Hepatocyte (in vitro differentiated cells): ENCODE results near the gene REG1B. TPM values are rescaled to one million over a fixed set of nuclear protein-coding genes. Genes with fewer than 3 reads are reported as not detected.
"Not testable (repeated sequence)": the region's sequence is repeated elsewhere in the genome, so short reads cannot be mapped to it uniquely, and the experiment has no call there.

Experiments
- DNase-seq: peaks from one replicate; pipeline ENCODE4 v3.0.0-alpha.2; 2016; ENCODE audit warnings: low spot score
- H2AFZ ChIP-seq: fragments of 200-600 bp; sonication (generic); 2 replicates; pipeline ENCODE4 v1.6.0; 2016; ENCODE audit warnings: antibody characterized with exemption, mild to moderate bottlenecking
- H3K27ac ChIP-seq: fragments of 200-600 bp; sonication (generic); 2 replicates; pipeline ENCODE4 v1.5.1; 2016; ENCODE audit warnings: mild to moderate bottlenecking
- H3K27me3 ChIP-seq: fragments of 200-600 bp; sonication (generic); 2 replicates; pipeline ENCODE4 v1.6.1; 2016
- H3K36me3 ChIP-seq: fragments of 200-600 bp; sonication (generic); replicated peaks from 2 replicates; pipeline ENCODE4 v1.5.1; 2016; ENCODE audit warnings: low read depth; ENCODE audit not compliant: insufficient read depth
- H3K4me1 ChIP-seq: fragments of 200-600 bp; sonication (generic); 2 replicates; pipeline ENCODE4 v1.5.1; 2016; ENCODE audit warnings: mild to moderate bottlenecking, moderate library complexity; ENCODE audit not compliant: insufficient read depth
- H3K4me2 ChIP-seq: fragments of 200-600 bp; sonication (generic); 2 replicates; pipeline ENCODE4 v1.6.0; 2016
- H3K4me3 ChIP-seq: fragments of 200-600 bp; sonication (generic); 2 replicates; pipeline ENCODE4 v1.5.1; 2016; ENCODE audit warnings: mild to moderate bottlenecking
- H3K79me2 ChIP-seq: fragments of 200-600 bp; sonication (generic); 2 replicates; pipeline ENCODE4 v1.6.0; 2017; ENCODE audit warnings: mild to moderate bottlenecking
- H3K9me2 ChIP-seq: fragments of 200-600 bp; sonication (generic); replicated peaks from 2 replicates; pipeline ENCODE4 v1.6.0; 2017; ENCODE audit warnings: mild to moderate bottlenecking; ENCODE audit not compliant: insufficient read depth
- H3K9me3 ChIP-seq: fragments of 200-600 bp; sonication (generic); 2 replicates; pipeline ENCODE4 v1.5.1; 2016; ENCODE audit warnings: low read depth, mild to moderate bottlenecking
- H4K20me1 ChIP-seq: fragments of 200-600 bp; sonication (generic); 2 replicates; pipeline ENCODE4 v1.6.0; 2016; ENCODE audit warnings: mild to moderate bottlenecking; ENCODE audit not compliant: insufficient read depth, poor library complexity, severe bottlenecking
- CTCF ChIP-seq: fragments of 200-600 bp; sonication (generic); IDR thresholded peaks from 2 replicates; pipeline ENCODE4 v1.5.1; 2016; ENCODE audit warnings: antibody characterized with exemption, mild to moderate bottlenecking; ENCODE audit not compliant: poor library complexity
- EZH2 ChIP-seq: fragments of 200-600 bp; sonication (generic); IDR thresholded peaks from 2 replicates; pipeline ENCODE4 v1.6.1; 2016; ENCODE audit warnings: antibody characterized with exemption, mild to moderate bottlenecking, borderline replicate concordance
- EZH2phosphoT487 ChIP-seq: fragments of 200-600 bp; sonication (generic); IDR thresholded peaks from one replicate; pipeline ENCODE4 v1.6.1; 2018; ENCODE audit warnings: antibody characterized with exemption, mild to moderate bottlenecking, low read depth, moderate library complexity; ENCODE audit not compliant: unreplicated experiment, severe bottlenecking
- WGBS: methylation state at CpG from one replicate; pipeline ENCODE4 v1.1.6; 2016; ENCODE audit warnings: low lambda C conversion rate; ENCODE audit errors: missing lambda C conversion rate; 5-methylcytosine and 5-hydroxymethylcytosine counted together
- polyA plus RNA-seq: library from polyadenylated mRNA; unstranded; fragments of >200 nt; fragmentation: Nextera tagmentation; extraction: Ambion mirVana; gene quantifications from 2 replicates; pipeline ENCODE4 v1.2.1, GENCODE V29; 2016
- total RNA-seq: library from RNA; depleted of rRNA; stranded (reverse); fragments of >200 nt; gene quantifications from 2 replicates; pipeline ENCODE4 v1.2.3, GENCODE V29; 2014

The REG1B gene
- total and polyA plus RNA-seq, 2 experiments from 2014 or later: not detected

GRCh38 chr2:79082987-79083386, 4.8 kb downstream of the REG1B start:
- Histone ChIP-seq H3K4me2 (no peak overlapping the region), H3K79me2 (no peaks in the 10 kb centered on the region), H3K27ac (no peak overlapping the region), H3K4me1 (no peaks in the 10 kb centered on the region), H3K36me3 (no peaks in the 10 kb centered on the region), H2AFZ (no peak overlapping the region), H3K9me2 (no peaks in the 10 kb centered on the region), H4K20me1 (no peaks in the 10 kb centered on the region), H3K4me3 (no peak overlapping the region), H3K27me3 (no peaks in the 10 kb centered on the region), H3K9me3 (no peaks in the 10 kb centered on the region)
- TF ChIP-seq EZH2phosphoT487 (no peak), CTCF (no peak), EZH2 (no peak)
- WGBS: 89% methylated on average over 5 of the region's 5 CpGs
- no peak for DNase-seq

- TF ChIP-seq EZH2 (no peak), CTCF (no peak), EZH2phosphoT487 (no peak)
- Histone ChIP-seq H3K9me3 (no peaks in the 10 kb centered on the region), H3K79me2 (no peaks in the 10 kb centered on the region), H3K36me3 (no peaks in the 10 kb centered on the region), H3K4me3 (no peak overlapping the region), H2AFZ (no peak overlapping the region), H4K20me1 (no peaks in the 10 kb centered on the region), H3K27me3 (no peaks in the 10 kb centered on the region), H3K9me2 (no peaks in the 10 kb centered on the region), H3K27ac (no peak overlapping the region), H3K4me2 (no peak overlapping the region), H3K4me1 (no peaks in the 10 kb centered on the region)
- whole genome bisulfite sequencing: 76% methylated on average over 2 of the region's 2 CpGs
- no peak for DNase-seq
Observed at GRCh38 chr2:79071078-79071477, 16.7 kb downstream of the REG1B start.

GRCh38 chr2:79065201-79065600, 22.6 kb downstream of the REG1B start:
- no peaks in the 10 kb centered on the region for H3K4me1 ChIP-seq
- H4K20me1 ChIP-seq: no peaks in the 10 kb centered on the region
- no peak overlapping the region for H2AFZ ChIP-seq
- no peak overlapping the region for H3K4me3 ChIP-seq
- no peak for TF ChIP-seq EZH2phosphoT487
- no peak for TF ChIP-seq EZH2
- TF ChIP-seq CTCF: no peak
- no peaks in the 10 kb centered on the region for H3K27me3 ChIP-seq
- H3K36me3 ChIP-seq: no peaks in the 10 kb centered on the region
- no peak for DNase-seq
- no peak overlapping the region for H3K27ac ChIP-seq
- 85% methylated on average over 2 of the region's 2 CpGs for WGBS
- no peaks in the 10 kb centered on the region for H3K9me2 ChIP-seq
- no peaks in the 10 kb centered on the region for H3K79me2 ChIP-seq
- no peak overlapping the region for H3K4me2 ChIP-seq
- H3K9me3 ChIP-seq: no peaks in the 10 kb centered on the region

- H3K27me3 ChIP-seq, H3K36me3 ChIP-seq, H3K4me2 ChIP-seq, H3K4me3 ChIP-seq, H3K4me1 ChIP-seq, H4K20me1 ChIP-seq, H3K79me2 ChIP-seq, H2AFZ ChIP-seq, H3K9me2 ChIP-seq, DNase-seq, H3K9me3 ChIP-seq, H3K27ac ChIP-seq: not testable (repeated sequence)
- 91% methylated on average over 5 of the region's 5 CpGs for WGBS
Observed at GRCh38 chr2:79054769-79055168, 33.0 kb downstream of the REG1B start.

- H4K20me1 ChIP-seq, H3K9me2 ChIP-seq, H3K27ac ChIP-seq, H2AFZ ChIP-seq, H3K4me2 ChIP-seq, H3K36me3 ChIP-seq, H3K4me1 ChIP-seq, DNase-seq, H3K4me3 ChIP-seq, H3K79me2 ChIP-seq, H3K27me3 ChIP-seq, H3K9me3 ChIP-seq: not testable (repeated sequence)
- WGBS: 66% methylated on average over 5 of the region's 5 CpGs
Observed at GRCh38 chr2:79053486-79053885, 34.3 kb downstream of the REG1B start.
